Activated naive CD8-positive, alpha-beta T cell treated with anti-CD3 and anti-CD28 coated beads, Interleukin-2, amount 50 U/mL, for 24 hours (primary cell): ENCODE results near the gene TTC7B.

Experiments
- ATAC-seq: fragments of 150-1000 bp; cut with Tn5 transposase; one replicate; pipeline ENCODE4 v1.10.0; 2021
- DNase-seq: peaks from one replicate; pipeline ENCODE4 v3.0.0; 2021
- H3K27ac Mint-ChIP-seq: one replicate; pipeline ENCODE4 v1.8.0; 2021; ENCODE audit warnings: mild to moderate bottlenecking, mixed read lengths
- H3K27me3 Mint-ChIP-seq: one replicate; pipeline ENCODE4 v1.8.0; 2021; ENCODE audit warnings: mixed read lengths
- H3K36me3 Mint-ChIP-seq: one replicate; pipeline ENCODE4 v1.8.0; 2021; ENCODE audit warnings: low read depth, mixed read lengths
- H3K4me1 Mint-ChIP-seq: one replicate; pipeline ENCODE4 v1.8.0; 2021; ENCODE audit warnings: mixed read lengths
- H3K4me3 Mint-ChIP-seq: one replicate; pipeline ENCODE4 v1.8.0; 2021; ENCODE audit warnings: mild to moderate bottlenecking, moderate library complexity, mixed read lengths
- H3K9me3 Mint-ChIP-seq: one replicate; pipeline ENCODE4 v1.8.0; 2021; ENCODE audit warnings: mixed read lengths

The TTC7B gene

GRCh38 chr14:90692826-90693225 is 123.4 kb downstream of the TTC7B start:
- Mint-ChIP-seq H3K27ac (no peak overlapping the region), H3K4me1 (no peaks in the 10 kb centered on the region), H3K36me3 (no peaks in the 10 kb centered on the region), H3K27me3 (no peaks in the 10 kb centered on the region), H3K9me3 (no peaks in the 10 kb centered on the region), H3K4me3 (no peak overlapping the region)
- ATAC-seq (no peak), DNase-seq (no peak)

- no peak overlapping the region for H3K27ac Mint-ChIP-seq
- ATAC-seq: no peak
- no peak overlapping the region for H3K4me3 Mint-ChIP-seq
- H3K9me3 Mint-ChIP-seq: no peaks in the 10 kb centered on the region
- no peaks in the 10 kb centered on the region for H3K27me3 Mint-ChIP-seq
- H3K36me3 Mint-ChIP-seq: no peaks in the 10 kb centered on the region
- H3K4me1 Mint-ChIP-seq: no peaks in the 10 kb centered on the region
- no peak for DNase-seq
Observed at GRCh38 chr14:90692061-90692460, 124.2 kb downstream of the TTC7B start.

- no peaks in the 10 kb centered on the region for H3K36me3 Mint-ChIP-seq
- no peaks in the 10 kb centered on the region for H3K4me1 Mint-ChIP-seq
- no peak for DNase-seq
- ATAC-seq: no peak
- no peaks in the 10 kb centered on the region for H3K27me3 Mint-ChIP-seq
- H3K27ac Mint-ChIP-seq: no peak overlapping the region
- H3K4me3 Mint-ChIP-seq: no peak overlapping the region
- H3K9me3 Mint-ChIP-seq: no peaks in the 10 kb centered on the region
Observed at GRCh38 chr14:90691627-90692026, 124.6 kb downstream of the TTC7B start.

GRCh38 chr14:90687680-90688079 is 128.6 kb downstream of the TTC7B start:
- no peak overlapping the region for H3K4me3 Mint-ChIP-seq
- no peaks in the 10 kb centered on the region for H3K9me3 Mint-ChIP-seq
- H3K27ac Mint-ChIP-seq: no peak overlapping the region
- no peaks in the 10 kb centered on the region for H3K27me3 Mint-ChIP-seq
- H3K4me1 Mint-ChIP-seq: no peaks in the 10 kb centered on the region
- DNase-seq: no peak
- no peaks in the 10 kb centered on the region for H3K36me3 Mint-ChIP-seq
- ATAC-seq: no peak

GRCh38 chr14:90682615-90683014 is 133.6 kb downstream of the TTC7B start:
- H3K27me3 Mint-ChIP-seq: no peaks in the 10 kb centered on the region
- no peak overlapping the region for H3K4me3 Mint-ChIP-seq
- DNase-seq (no peak), ATAC-seq (no peak)
- no peaks in the 10 kb centered on the region for H3K36me3 Mint-ChIP-seq
- H3K4me1 Mint-ChIP-seq: peaks cover 21% of the 10 kb centered on the region
- H3K9me3 Mint-ChIP-seq: no peaks in the 10 kb centered on the region
- H3K27ac Mint-ChIP-seq: no peak overlapping the region

GRCh38 chr14:90681929-90682328 is 134.3 kb downstream of the TTC7B start:
- no peaks in the 10 kb centered on the region for H3K27me3 Mint-ChIP-seq
- H3K4me1 Mint-ChIP-seq: peaks cover 28% of the 10 kb centered on the region
- no peaks in the 10 kb centered on the region for H3K9me3 Mint-ChIP-seq
- H3K27ac Mint-ChIP-seq: no peak overlapping the region
- DNase-seq (no peak), ATAC-seq (no peak)
- no peak overlapping the region for H3K4me3 Mint-ChIP-seq
- no peaks in the 10 kb centered on the region for H3K36me3 Mint-ChIP-seq

- Mint-ChIP-seq H3K36me3 (no peaks in the 10 kb centered on the region), H3K4me3 (no peak overlapping the region), H3K4me1 (peaks cover 54% of the 10 kb centered on the region), H3K27me3 (no peaks in the 10 kb centered on the region), H3K9me3 (no peaks in the 10 kb centered on the region), H3K27ac (peak overlapping the region; percentile 92)
- DNase-seq: no peak
- no peak for ATAC-seq
Observed at GRCh38 chr14:90678846-90679362, 137.3 kb downstream of the TTC7B start.

- Mint-ChIP-seq H3K4me1 (peaks cover 54% of the 10 kb centered on the region), H3K9me3 (no peaks in the 10 kb centered on the region), H3K27me3 (no peaks in the 10 kb centered on the region), H3K36me3 (no peaks in the 10 kb centered on the region), H3K27ac (peak overlapping the region; percentile 92), H3K4me3 (peak overlapping the region; percentile 50)
- DNase-seq: no peak
- ATAC-seq: no peak
Observed at GRCh38 chr14:90678420-90678819, 137.8 kb downstream of the TTC7B start.

GRCh38 chr14:90677484-90678050 is 138.7 kb downstream of the TTC7B start:
- H3K4me3 Mint-ChIP-seq: peak overlapping the region; percentile 50
- H3K9me3 Mint-ChIP-seq: no peaks in the 10 kb centered on the region
- DNase-seq (peak; percentile 54), ATAC-seq (peak; percentile 96)
- H3K27me3 Mint-ChIP-seq: no peaks in the 10 kb centered on the region
- H3K27ac Mint-ChIP-seq: peak overlapping the region; percentile 92
- H3K36me3 Mint-ChIP-seq: no peaks in the 10 kb centered on the region
- peaks cover 54% of the 10 kb centered on the region for H3K4me1 Mint-ChIP-seq

- Mint-ChIP-seq H3K4me1 (peaks cover 57% of the 10 kb centered on the region), H3K4me3 (peak overlapping the region; percentile 50), H3K36me3 (no peaks in the 10 kb centered on the region), H3K9me3 (no peaks in the 10 kb centered on the region), H3K27me3 (no peaks in the 10 kb centered on the region), H3K27ac (peak overlapping the region; percentile 92)
- ATAC-seq (no peak), DNase-seq (no peak)
Observed at GRCh38 chr14:90676912-90677311, 139.3 kb downstream of the TTC7B start.

GRCh38 chr14:90676356-90676755 is 139.9 kb downstream of the TTC7B start:
- peak; percentile 29 for ATAC-seq
- DNase-seq: peak; percentile 22
- Mint-ChIP-seq H3K9me3 (no peaks in the 10 kb centered on the region), H3K36me3 (no peaks in the 10 kb centered on the region), H3K4me3 (peak overlapping the region; percentile 2), H3K4me1 (peaks cover 63% of the 10 kb centered on the region), H3K27me3 (no peaks in the 10 kb centered on the region), H3K27ac (peak overlapping the region; percentile 92)

- H3K27ac Mint-ChIP-seq: no peak overlapping the region
- DNase-seq (no peak), ATAC-seq (peak; percentile 33)
- no peaks in the 10 kb centered on the region for H3K27me3 Mint-ChIP-seq
- no peak overlapping the region for H3K4me3 Mint-ChIP-seq
- H3K9me3 Mint-ChIP-seq: no peaks in the 10 kb centered on the region
- no peaks in the 10 kb centered on the region for H3K36me3 Mint-ChIP-seq
- H3K4me1 Mint-ChIP-seq: peaks cover 72% of the 10 kb centered on the region
Observed at GRCh38 chr14:90675399-90675798, 140.8 kb downstream of the TTC7B start.

GRCh38 chr14:90674716-90675115 is 141.5 kb downstream of the TTC7B start:
- peaks cover 5% of the 10 kb centered on the region for H3K36me3 Mint-ChIP-seq
- H3K9me3 Mint-ChIP-seq: peaks cover 5% of the 10 kb centered on the region
- H3K27ac Mint-ChIP-seq: no peak overlapping the region
- H3K4me3 Mint-ChIP-seq: no peak overlapping the region
- ATAC-seq: no peak
- peaks cover 74% of the 10 kb centered on the region for H3K4me1 Mint-ChIP-seq
- DNase-seq: no peak
- H3K27me3 Mint-ChIP-seq: no peaks in the 10 kb centered on the region

GRCh38 chr14:90674043-90674670 is 142.1 kb downstream of the TTC7B start:
- H3K36me3 Mint-ChIP-seq: peaks cover 6% of the 10 kb centered on the region
- H3K4me1 Mint-ChIP-seq: peaks cover 69% of the 10 kb centered on the region
- no peak for ATAC-seq
- peaks cover 6% of the 10 kb centered on the region for H3K9me3 Mint-ChIP-seq
- H3K4me3 Mint-ChIP-seq: no peak overlapping the region
- no peaks in the 10 kb centered on the region for H3K27me3 Mint-ChIP-seq
- DNase-seq: no peak
- no peak overlapping the region for H3K27ac Mint-ChIP-seq

- Mint-ChIP-seq H3K9me3 (peaks cover 10% of the 10 kb centered on the region), H3K4me1 (peaks cover 43% of the 10 kb centered on the region), H3K27ac (no peak overlapping the region), H3K4me3 (no peak overlapping the region), H3K27me3 (no peaks in the 10 kb centered on the region), H3K36me3 (peaks cover 6% of the 10 kb centered on the region)
- DNase-seq (no peak), ATAC-seq (no peak)
Observed at GRCh38 chr14:90671382-90672234, 144.6 kb downstream of the TTC7B start.
